GM18517 (cell line): ENCODE data around the gene FAM53B.
A peak's percentile ranks its signal among the peaks of the same experiment; 100 is the strongest.

ENCODE experiments used
- ATAC-seq: cut with Tn5 transposase; IDR thresholded peaks from one replicate; pipeline ENCODE4 v1.9.1; 2021; ENCODE audit warnings: mild to moderate bottlenecking, moderate library complexity; ENCODE audit not compliant: unreplicated experiment

Gene FAM53B

GRCh38 chr10:124697837-124698544 lies 46.2 kb downstream of the FAM53B start:
- ATAC-seq = peak; percentile 34

- no peak for ATAC-seq
These were observed 46.7 kb downstream of the FAM53B start for GRCh38 chr10:124697443-124697836.

GRCh38 chr10:124696446-124697392 lies 47.5 kb downstream of the FAM53B start:
- peak; percentile 75 for ATAC-seq

- ATAC-seq = no peak
These were observed 48.9 kb downstream of the FAM53B start for GRCh38 chr10:124695259-124695658.

GRCh38 chr10:124694481-124695220 lies 49.5 kb downstream of the FAM53B start:
- no peak for ATAC-seq

- ATAC-seq = peak; percentile 27
These were observed 50.3 kb downstream of the FAM53B start for GRCh38 chr10:124693801-124694416.

- no peak for ATAC-seq
These were observed 50.8 kb downstream of the FAM53B start for GRCh38 chr10:124693396-124693795.

- no peak for ATAC-seq
These were observed 52.1 kb downstream of the FAM53B start for GRCh38 chr10:124692100-124692446.

GRCh38 chr10:124691421-124692099 lies 52.6 kb downstream of the FAM53B start:
- no peak for ATAC-seq

- no peak for ATAC-seq
These were observed 53.2 kb downstream of the FAM53B start for GRCh38 chr10:124691002-124691401.

- ATAC-seq = no peak
These were observed 54.2 kb downstream of the FAM53B start for GRCh38 chr10:124689911-124690498.

GRCh38 chr10:124688889-124689670 lies 55.1 kb downstream of the FAM53B start:
- ATAC-seq = peak; percentile 94

- no peak for ATAC-seq
These were observed 55.8 kb downstream of the FAM53B start for GRCh38 chr10:124688386-124688785.

- no peak for ATAC-seq
These were observed 57.3 kb downstream of the FAM53B start for GRCh38 chr10:124686707-124687376.

- no peak for ATAC-seq
These were observed 58.9 kb downstream of the FAM53B start for GRCh38 chr10:124685261-124685660.

GRCh38 chr10:124683814-124684213 lies 60.4 kb downstream of the FAM53B start:
- ATAC-seq = no peak

GRCh38 chr10:124681626-124682552 lies 62.3 kb downstream of the FAM53B start:
- no peak for ATAC-seq

- ATAC-seq = no peak
These were observed 63.1 kb downstream of the FAM53B start for GRCh38 chr10:124681091-124681490.
